K562 (cell line): ENCODE data around the gene EIF4E1B.

Experiments used
- KLF6 ChIP-seq: fragments of 250-450 bp; sonication (Bioruptor Pico); IDR thresholded peaks from 2 replicates; pipeline ENCODE4 v1.4.0; 2020; ENCODE audit warnings: mild to moderate bottlenecking, moderate library complexity, borderline replicate concordance
- MYC ChIP-seq, 2 experiments: fragments of 250-450 bp in 1 of 2; sonication (Bioruptor Pico) in 1 of 2; IDR thresholded peaks; 2 replicates each; pipeline versions ENCODE4 v1.5.1 to v1.6.1; 2012 to 2021; ENCODE audit warnings: low read depth in 2 of 2, borderline replicate concordance in 1 of 2, improper control_type of control experiment in 1 of 2, low read length in 1 of 2, mild to moderate bottlenecking in 1 of 2, moderate library complexity in 1 of 2
- TEAD2 ChIP-seq: fragments of 450-650 bp; IDR thresholded peaks from 2 replicates; pipeline ENCODE4 v1.6.1; 2016; ENCODE audit warnings: missing genetic modification characterization, control low read depth, missing compliant biosample characterization

- TF ChIP-seq KLF6 (CRISPR knock-in tag) (no peak), MYC (IDR thresholded peaks at IDR 0.05; ENCODE audit: low read depth, low read length) (no peak), MYC (CRISPR knock-in tag; IDR thresholded peaks at IDR 0.05; ENCODE audit: borderline replicate concordance, low read depth) (no peak), TEAD2 (no peak)
These were observed 35.0 kb upstream of the EIF4E1B start for GRCh38 chr5:176595386-176595943.
